HFF-Myc (cell line): Measurements from ENCODE around the gene DDX10.
"Not testable (repeated sequence)": the region's sequence is repeated elsewhere in the genome, so short reads cannot be mapped to it uniquely, and the experiment has no call there.

ENCODE experiments used
- DNase-seq: peaks from one replicate; pipeline ENCODE4 v3.0.0-alpha.2; 2011; ENCODE audit warnings: low read depth; ENCODE audit errors: extremely low read depth
- H3K4me3 ChIP-seq: replicated peaks from 2 replicates; pipeline ENCODE4 v1.5.1; 2011; ENCODE audit warnings: low read depth, mild to moderate bottlenecking, control low read depth, low read length
- CTCF ChIP-seq: IDR thresholded peaks from 2 replicates; pipeline ENCODE4 v1.5.1; 2012; ENCODE audit warnings: mild to moderate bottlenecking, low read depth, low read length, control low read depth; ENCODE audit errors: missing control alignments

The DDX10 gene

GRCh38 chr11:108636222-108636621 is 28.6 kb upstream of the DDX10 start:
- no peak for TF ChIP-seq CTCF
- DNase-seq: no peak
- H3K4me3 ChIP-seq: no peak overlapping the region

- no peak for TF ChIP-seq CTCF
- DNase-seq: no peak
- H3K4me3 ChIP-seq: no peak overlapping the region
Measured at GRCh38 chr11:108639146-108639545, 25.7 kb upstream of the DDX10 start.

- DNase-seq: not testable (repeated sequence)
Measured at GRCh38 chr11:108641752-108642151, 23.1 kb upstream of the DDX10 start.

GRCh38 chr11:108643974-108644373 is 20.9 kb upstream of the DDX10 start:
- no peak for TF ChIP-seq CTCF
- no peak overlapping the region for H3K4me3 ChIP-seq
- DNase-seq: no peak

More at GRCh38 chr11:108641752-108642151, 23.1 kb upstream of the DDX10 start:
- not testable (repeated sequence) for H3K4me3 ChIP-seq

- H3K4me3 ChIP-seq: no peak overlapping the region
- TF ChIP-seq CTCF: no peak
- DNase-seq: no peak
Measured at GRCh38 chr11:108645970-108646369, 18.9 kb upstream of the DDX10 start.

GRCh38 chr11:108647387-108647700 is 17.5 kb upstream of the DDX10 start:
- H3K4me3 ChIP-seq: no peak overlapping the region
- no peak for TF ChIP-seq CTCF
- DNase-seq: no peak

DNA sequence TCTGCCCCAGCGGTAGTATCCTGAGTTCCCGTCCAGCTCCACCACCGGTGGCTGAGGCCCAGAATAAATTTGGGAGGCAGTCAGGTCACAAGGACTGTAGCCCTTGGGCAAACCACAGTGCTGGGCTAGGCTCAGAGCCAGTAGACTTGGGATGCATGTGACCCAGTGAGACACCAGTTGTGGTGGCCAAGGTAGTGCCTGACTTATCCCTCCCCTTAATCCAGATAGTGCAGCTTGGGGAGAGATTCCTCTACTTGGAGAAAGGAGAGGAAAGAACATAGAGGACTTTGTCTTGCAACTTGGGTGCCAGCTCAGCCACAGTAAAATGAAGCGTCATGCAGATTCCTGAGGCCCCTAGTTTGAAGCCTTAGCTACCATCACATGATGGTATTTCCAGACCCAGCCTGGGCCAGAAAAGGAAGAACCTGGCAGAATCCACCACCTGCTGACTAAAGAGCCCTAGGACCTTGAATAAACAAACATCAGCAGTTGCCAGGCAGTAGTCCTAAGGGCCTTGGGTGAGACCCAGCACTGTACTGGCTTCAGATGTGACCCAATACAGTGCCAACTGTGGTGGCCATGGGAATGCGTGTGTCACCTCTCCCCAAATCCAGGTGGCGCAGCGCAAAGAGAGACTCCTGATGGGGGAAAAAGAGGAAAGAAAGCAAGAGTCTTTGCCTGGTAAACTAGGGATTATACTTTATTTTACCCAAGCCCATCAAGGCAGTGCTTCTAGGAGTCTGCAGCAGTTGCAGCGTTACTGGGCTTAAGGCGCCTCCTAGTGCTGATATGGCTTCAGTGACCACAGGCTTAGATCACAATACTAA is 17.0 kb upstream of the DDX10 start:
- H3K4me3 ChIP-seq: no peak overlapping the region
- peak; percentile 81 for DNase-seq
- TF ChIP-seq CTCF: peak; percentile 90
